ENCODE measurements around the gene SMIM33.

The SMIM33 gene

GRCh38 chr5:139468421-139468931 lies 2.3 kb upstream of the SMIM33 start:
- no peaks in the 10 kb centered on the region for H3K27me3 ChIP-seq (replicated peaks; ENCODE audit: control insufficient read depth, insufficient read depth, low read length)
- no peak for TF ChIP-seq CTCF (IDR thresholded peaks at IDR 0.05; ENCODE audit: insufficient read depth, low read length, poor library complexity, severe bottlenecking)
- no peaks in the 10 kb centered on the region for H3K36me3 ChIP-seq (ENCODE audit: control insufficient read depth, insufficient read depth, low read length)
- no peak overlapping the region for H3K4me3 ChIP-seq (replicated peaks; ENCODE audit: low read depth, low read length)
- DNase-seq (ENCODE audit: extremely low read depth, insufficient read length), result no peak

GRCh38 chr5:139472386-139473030 lies 1.7 kb downstream of the SMIM33 start:
- no peak for TF ChIP-seq CTCF (IDR thresholded peaks at IDR 0.05; ENCODE audit: insufficient read depth, low read length, poor library complexity, severe bottlenecking)
- Histone ChIP-seq H3K27me3 (replicated peaks; ENCODE audit: control insufficient read depth, insufficient read depth, low read length) (no peaks in the 10 kb centered on the region), H3K36me3 (ENCODE audit: control insufficient read depth, insufficient read depth, low read length) (no peaks in the 10 kb centered on the region; the same call in 1 of the 2 replicates), H3K4me3 (replicated peaks; ENCODE audit: low read depth, low read length) (no peak overlapping the region)
- DNase-seq (ENCODE audit: extremely low read depth, insufficient read length), result no peak

GRCh38 chr5:139473105-139473504 lies 2.3 kb downstream of the SMIM33 start:
- TF ChIP-seq CTCF (IDR thresholded peaks at IDR 0.05; ENCODE audit: insufficient read depth, low read length, poor library complexity, severe bottlenecking), result no peak
- Histone ChIP-seq H3K4me3 (replicated peaks; ENCODE audit: low read depth, low read length) (no peak overlapping the region), H3K36me3 (ENCODE audit: control insufficient read depth, insufficient read depth, low read length) (no peaks in the 10 kb centered on the region; the same call in 1 of the 2 replicates), H3K27me3 (replicated peaks; ENCODE audit: control insufficient read depth, insufficient read depth, low read length) (no peaks in the 10 kb centered on the region)
- no peak for DNase-seq (ENCODE audit: extremely low read depth, insufficient read length)

- DNase-seq (ENCODE audit: extremely low read depth, insufficient read length), result no peak
- no peak for TF ChIP-seq CTCF (IDR thresholded peaks at IDR 0.05; ENCODE audit: insufficient read depth, low read length, poor library complexity, severe bottlenecking)
These were observed 2.8 kb downstream of the SMIM33 start for GRCh38 chr5:139473565-139473964.

GRCh38 chr5:139474890-139475791 lies 4.3 kb downstream of the SMIM33 start:
- Histone ChIP-seq H3K36me3 (ENCODE audit: control insufficient read depth, insufficient read depth, low read length) (no peaks in the 10 kb centered on the region; the same call in 1 of the 2 replicates), H3K4me3 (replicated peaks; ENCODE audit: low read depth, low read length) (no peak overlapping the region), H3K27me3 (replicated peaks; ENCODE audit: control insufficient read depth, insufficient read depth, low read length) (no peaks in the 10 kb centered on the region)
- no peak for DNase-seq (ENCODE audit: extremely low read depth, insufficient read length)
- TF ChIP-seq CTCF (IDR thresholded peaks at IDR 0.05; ENCODE audit: insufficient read depth, low read length, poor library complexity, severe bottlenecking), result no peak

More at GRCh38 chr5:139473565-139473964, 2.8 kb downstream of the SMIM33 start:
- H3K27me3 ChIP-seq (replicated peaks; ENCODE audit: control insufficient read depth, insufficient read depth, low read length), result no peaks in the 10 kb centered on the region
- H3K4me3 ChIP-seq (replicated peaks; ENCODE audit: low read depth, low read length), result no peak overlapping the region
- no peaks in the 10 kb centered on the region; the same call in 1 of the 2 replicates for H3K36me3 ChIP-seq (ENCODE audit: control insufficient read depth, insufficient read depth, low read length)
